Osteoblast (primary cell): ENCODE measurements around the gene ATP6V1C2. TPM values are rescaled to one million over a fixed set of nuclear protein-coding genes. Genes with fewer than 3 reads are reported as not detected.

Experiments
- DNase-seq: peaks from one replicate; pipeline ENCODE4 v3.0.0; 2011; ENCODE audit warnings: low spot score, mixed read lengths; ENCODE audit not compliant: insufficient read length; ENCODE audit errors: missing footprints
- H2AFZ ChIP-seq: 2 replicates; pipeline ENCODE4 v1.6.0; 2011; ENCODE audit warnings: mild to moderate bottlenecking, low read length
- H3K27ac ChIP-seq: 2 replicates; pipeline ENCODE4 v1.5.1; 2011; ENCODE audit warnings: mild to moderate bottlenecking, low read depth, low read length, moderate library complexity
- H3K27me3 ChIP-seq: 2 replicates; pipeline ENCODE4 v1.6.0; 2012; ENCODE audit warnings: mild to moderate bottlenecking, control low read depth, inconsistent platforms, low read length, moderate library complexity; ENCODE audit not compliant: insufficient read depth
- H3K36me3 ChIP-seq: 2 replicates; pipeline ENCODE4 v1.5.1; 2011; ENCODE audit warnings: mild to moderate bottlenecking, low read length, control low read depth, moderate library complexity; ENCODE audit not compliant: insufficient read depth
- H3K4me1 ChIP-seq: 2 replicates; pipeline ENCODE4 v1.5.1; 2011; ENCODE audit warnings: mild to moderate bottlenecking, low read length, control low read depth, moderate library complexity; ENCODE audit not compliant: insufficient read depth
- H3K4me2 ChIP-seq: 2 replicates; pipeline ENCODE4 v1.6.0; 2011; ENCODE audit warnings: mild to moderate bottlenecking, low read length; ENCODE audit not compliant: insufficient read depth
- H3K4me3 ChIP-seq: fragments of 200-600 bp; sonication (generic); 3 replicates; pipeline ENCODE4 v1.5.1; 2012; ENCODE audit warnings: mild to moderate bottlenecking, low read length, inconsistent platforms; ENCODE audit not compliant: insufficient read depth
- H3K79me2 ChIP-seq: 2 replicates; pipeline ENCODE4 v1.6.0; 2012; ENCODE audit warnings: mild to moderate bottlenecking, low read length, control low read depth, inconsistent platforms; ENCODE audit not compliant: insufficient read depth
- H3K9me3 ChIP-seq: 2 replicates; pipeline ENCODE4 v1.5.1; 2011; ENCODE audit warnings: low read depth, low read length, control low read depth
- H4K20me1 ChIP-seq: 2 replicates; pipeline ENCODE4 v1.6.0; 2012; ENCODE audit warnings: mild to moderate bottlenecking, low read length, control low read depth; ENCODE audit not compliant: insufficient read depth
- total RNA-seq: library from RNA; depleted of rRNA; stranded (reverse); fragments of >200 nt; gene quantifications from 2 replicates; pipeline ENCODE4 v1.2.3, GENCODE V29; 2012
- TF ChIP-seq, protein P1 (sequence below): IDR thresholded peaks from 2 replicates; pipeline ENCODE4 v1.5.1; 2011; ENCODE audit warnings: mild to moderate bottlenecking, low read depth, low read length, moderate library complexity; ENCODE audit errors: extremely low read depth

ATP6V1C2 gene
- total RNA-seq, 1 donor: under 0.01 TPM

DNA sequence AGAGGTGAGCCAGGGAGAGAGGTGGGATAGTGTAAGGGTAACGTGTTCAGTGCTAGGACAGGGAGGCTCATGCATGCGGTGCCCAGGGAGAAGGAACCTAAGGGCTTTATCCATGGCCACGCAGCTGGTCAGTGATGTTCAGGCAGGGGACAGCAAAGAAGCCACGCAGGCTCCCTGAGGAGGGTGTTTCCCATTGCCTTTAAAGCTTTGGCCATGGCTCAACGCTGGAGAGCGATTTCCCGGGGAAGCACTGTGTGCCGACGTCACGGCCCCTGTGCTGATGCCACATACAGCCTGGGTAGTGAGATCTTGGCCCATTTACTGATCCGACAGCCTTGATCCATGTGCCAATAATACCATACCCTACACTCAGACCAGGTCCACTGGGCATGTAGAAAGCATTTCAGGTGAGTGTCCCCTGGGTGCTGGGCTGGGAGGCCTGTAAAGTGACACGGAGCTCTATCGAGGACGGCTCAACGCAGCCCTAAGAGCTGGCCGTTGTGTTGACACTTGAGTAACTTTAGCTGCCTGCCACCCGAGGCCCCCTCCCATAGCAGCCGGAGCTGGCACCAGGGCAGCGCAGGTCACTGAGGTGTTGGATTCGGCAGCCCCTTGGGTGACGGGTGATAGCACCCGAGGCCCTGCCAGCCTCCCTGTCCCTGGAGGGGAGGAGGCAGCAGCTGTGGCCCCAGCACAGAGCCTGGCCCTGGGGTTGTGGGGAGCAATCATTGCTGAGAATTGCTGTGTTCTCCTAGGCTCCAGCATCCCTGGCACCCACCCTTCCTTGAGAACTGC is 49.7 kb downstream of the ATP6V1C2 start:
- H3K4me2 ChIP-seq: no peak overlapping the region
- no peak overlapping the region for H3K27ac ChIP-seq
- no peaks in the 10 kb centered on the region for H3K9me3 ChIP-seq
- DNase-seq: peak; percentile 81
- no peaks in the 10 kb centered on the region for H4K20me1 ChIP-seq
- H3K27me3 ChIP-seq: no peaks in the 10 kb centered on the region
- no peak overlapping the region for H2AFZ ChIP-seq
- TF ChIP-seq, protein P1, sequence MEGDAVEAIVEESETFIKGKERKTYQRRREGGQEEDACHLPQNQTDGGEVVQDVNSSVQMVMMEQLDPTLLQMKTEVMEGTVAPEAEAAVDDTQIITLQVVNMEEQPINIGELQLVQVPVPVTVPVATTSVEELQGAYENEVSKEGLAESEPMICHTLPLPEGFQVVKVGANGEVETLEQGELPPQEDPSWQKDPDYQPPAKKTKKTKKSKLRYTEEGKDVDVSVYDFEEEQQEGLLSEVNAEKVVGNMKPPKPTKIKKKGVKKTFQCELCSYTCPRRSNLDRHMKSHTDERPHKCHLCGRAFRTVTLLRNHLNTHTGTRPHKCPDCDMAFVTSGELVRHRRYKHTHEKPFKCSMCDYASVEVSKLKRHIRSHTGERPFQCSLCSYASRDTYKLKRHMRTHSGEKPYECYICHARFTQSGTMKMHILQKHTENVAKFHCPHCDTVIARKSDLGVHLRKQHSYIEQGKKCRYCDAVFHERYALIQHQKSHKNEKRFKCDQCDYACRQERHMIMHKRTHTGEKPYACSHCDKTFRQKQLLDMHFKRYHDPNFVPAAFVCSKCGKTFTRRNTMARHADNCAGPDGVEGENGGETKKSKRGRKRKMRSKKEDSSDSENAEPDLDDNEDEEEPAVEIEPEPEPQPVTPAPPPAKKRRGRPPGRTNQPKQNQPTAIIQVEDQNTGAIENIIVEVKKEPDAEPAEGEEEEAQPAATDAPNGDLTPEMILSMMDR: no peak
- no peaks in the 10 kb centered on the region for H3K79me2 ChIP-seq
- H3K4me3 ChIP-seq: no peak overlapping the region
- no peaks in the 10 kb centered on the region for H3K4me1 ChIP-seq
- no peaks in the 10 kb centered on the region for H3K36me3 ChIP-seq

- Histone ChIP-seq H3K27me3 (no peaks in the 10 kb centered on the region), H3K4me1 (no peaks in the 10 kb centered on the region), H3K36me3 (no peaks in the 10 kb centered on the region), H3K4me2 (no peak overlapping the region), H4K20me1 (no peaks in the 10 kb centered on the region), H3K79me2 (no peaks in the 10 kb centered on the region), H3K4me3 (no peak overlapping the region), H3K27ac (no peak overlapping the region), H2AFZ (no peak overlapping the region), H3K9me3 (no peaks in the 10 kb centered on the region)
- DNase-seq: peak; percentile 50
- TF ChIP-seq, protein P1: no peak
Observed at GRCh38 chr2:10771786-10772185, 50.4 kb downstream of the ATP6V1C2 start.

GRCh38 chr2:10772201-10772867 is 50.9 kb downstream of the ATP6V1C2 start:
- H3K4me2 ChIP-seq: no peak overlapping the region
- no peaks in the 10 kb centered on the region for H3K36me3 ChIP-seq
- H2AFZ ChIP-seq: no peak overlapping the region

DNA sequence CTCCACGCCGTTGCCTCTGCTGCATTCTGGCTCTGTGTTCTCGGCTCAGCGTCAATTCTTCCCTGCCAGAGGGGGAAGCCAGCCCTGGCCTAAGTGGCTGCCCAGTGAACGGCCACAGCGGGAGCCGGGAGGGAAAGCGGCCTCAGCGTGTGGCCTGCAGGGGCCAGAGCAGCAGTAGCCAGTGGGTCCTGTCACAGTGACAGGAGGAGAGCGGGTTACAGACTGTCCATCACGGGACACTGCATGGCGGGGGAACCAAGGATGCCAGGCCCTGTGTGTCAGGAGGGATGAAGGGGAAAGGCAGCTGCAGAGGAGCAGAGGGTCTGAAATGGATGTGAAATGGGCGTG is 51.4 kb downstream of the ATP6V1C2 start:
- TF ChIP-seq, protein P1: no peak
- H2AFZ ChIP-seq: no peak overlapping the region
- no peak overlapping the region for H3K4me2 ChIP-seq
- H3K27ac ChIP-seq: no peak overlapping the region
- H3K9me3 ChIP-seq: no peaks in the 10 kb centered on the region
- H4K20me1 ChIP-seq: no peaks in the 10 kb centered on the region
- H3K27me3 ChIP-seq: no peaks in the 10 kb centered on the region
- no peaks in the 10 kb centered on the region for H3K79me2 ChIP-seq
- DNase-seq: peak; percentile 50
- no peaks in the 10 kb centered on the region for H3K36me3 ChIP-seq
- H3K4me3 ChIP-seq: no peak overlapping the region
- no peaks in the 10 kb centered on the region for H3K4me1 ChIP-seq

More at GRCh38 chr2:10772201-10772867, 50.9 kb downstream of the ATP6V1C2 start:
- H3K79me2 ChIP-seq: no peaks in the 10 kb centered on the region
- H3K27ac ChIP-seq: no peak overlapping the region
- H3K4me3 ChIP-seq: no peak overlapping the region
- no peaks in the 10 kb centered on the region for H4K20me1 ChIP-seq
- no peaks in the 10 kb centered on the region for H3K4me1 ChIP-seq
- H3K27me3 ChIP-seq: no peaks in the 10 kb centered on the region
- TF ChIP-seq, protein P1: no peak
- H3K9me3 ChIP-seq: no peaks in the 10 kb centered on the region
- DNase-seq: peak; percentile 82
